Activated CD8-positive, alpha-beta memory T cell treated with anti-CD3 and anti-CD28 coated beads, Interleukin-2, amount 50 U/mL, for 1 hour (primary cell): ENCODE data around the gene IPO13.

ENCODE experiments used
- DNase-seq: peaks from one replicate; pipeline ENCODE4 v3.0.0-alpha.2; 2020; ENCODE audit errors: extremely low read depth

The IPO13 gene, protein sequence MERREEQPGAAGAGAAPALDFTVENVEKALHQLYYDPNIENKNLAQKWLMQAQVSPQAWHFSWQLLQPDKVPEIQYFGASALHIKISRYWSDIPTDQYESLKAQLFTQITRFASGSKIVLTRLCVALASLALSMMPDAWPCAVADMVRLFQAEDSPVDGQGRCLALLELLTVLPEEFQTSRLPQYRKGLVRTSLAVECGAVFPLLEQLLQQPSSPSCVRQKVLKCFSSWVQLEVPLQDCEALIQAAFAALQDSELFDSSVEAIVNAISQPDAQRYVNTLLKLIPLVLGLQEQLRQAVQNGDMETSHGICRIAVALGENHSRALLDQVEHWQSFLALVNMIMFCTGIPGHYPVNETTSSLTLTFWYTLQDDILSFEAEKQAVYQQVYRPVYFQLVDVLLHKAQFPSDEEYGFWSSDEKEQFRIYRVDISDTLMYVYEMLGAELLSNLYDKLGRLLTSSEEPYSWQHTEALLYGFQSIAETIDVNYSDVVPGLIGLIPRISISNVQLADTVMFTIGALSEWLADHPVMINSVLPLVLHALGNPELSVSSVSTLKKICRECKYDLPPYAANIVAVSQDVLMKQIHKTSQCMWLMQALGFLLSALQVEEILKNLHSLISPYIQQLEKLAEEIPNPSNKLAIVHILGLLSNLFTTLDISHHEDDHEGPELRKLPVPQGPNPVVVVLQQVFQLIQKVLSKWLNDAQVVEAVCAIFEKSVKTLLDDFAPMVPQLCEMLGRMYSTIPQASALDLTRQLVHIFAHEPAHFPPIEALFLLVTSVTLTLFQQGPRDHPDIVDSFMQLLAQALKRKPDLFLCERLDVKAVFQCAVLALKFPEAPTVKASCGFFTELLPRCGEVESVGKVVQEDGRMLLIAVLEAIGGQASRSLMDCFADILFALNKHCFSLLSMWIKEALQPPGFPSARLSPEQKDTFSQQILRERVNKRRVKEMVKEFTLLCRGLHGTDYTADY

DNA sequence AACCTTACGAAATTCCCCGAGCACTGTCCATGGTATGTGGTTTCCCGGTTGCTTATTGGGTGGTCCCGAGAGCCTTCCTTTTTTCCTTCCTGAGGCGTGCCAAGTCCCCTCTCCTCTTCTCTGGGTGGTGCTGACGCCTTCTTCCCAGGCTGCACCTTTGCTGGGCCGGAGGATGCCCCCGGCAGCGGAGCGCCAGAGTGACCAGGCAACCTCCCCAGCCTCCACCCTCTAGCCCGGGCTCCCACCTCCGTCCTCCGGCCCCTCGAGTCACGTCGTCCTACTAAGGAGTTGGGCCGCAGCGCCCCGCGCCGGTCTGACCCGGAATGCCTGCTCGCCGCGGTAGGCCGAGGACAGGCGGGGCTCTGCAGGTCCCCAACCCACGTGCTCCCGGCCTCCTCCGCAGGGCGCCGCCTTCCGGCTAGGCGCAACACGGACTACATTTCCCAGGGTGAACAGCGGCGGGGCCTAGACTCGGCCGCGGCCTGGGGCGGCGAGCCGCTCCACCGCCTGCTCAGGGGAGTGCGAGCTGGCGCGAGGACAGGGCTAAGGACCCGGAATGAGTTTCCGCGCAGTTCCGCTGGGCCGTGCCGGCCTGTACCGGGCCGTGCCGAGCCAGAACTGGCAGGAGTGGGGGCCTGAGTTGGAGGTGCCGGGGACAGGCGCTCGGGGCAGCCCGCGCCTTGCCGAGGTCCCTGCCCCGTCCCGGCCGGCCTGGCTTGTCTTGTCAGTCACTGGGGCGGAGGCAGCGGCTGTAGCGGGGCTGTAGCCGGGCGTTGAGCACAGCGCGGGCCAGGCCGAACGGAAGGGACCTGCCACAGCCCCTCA lies at the start of gene IPO13:
TSS of gene IPO13 (plus strand) at position 715 of the 825 bp plus-strand sequence. CDS start 651 bp downstream, outside the sequence.
- peak; percentile 78 for DNase-seq

DNA sequence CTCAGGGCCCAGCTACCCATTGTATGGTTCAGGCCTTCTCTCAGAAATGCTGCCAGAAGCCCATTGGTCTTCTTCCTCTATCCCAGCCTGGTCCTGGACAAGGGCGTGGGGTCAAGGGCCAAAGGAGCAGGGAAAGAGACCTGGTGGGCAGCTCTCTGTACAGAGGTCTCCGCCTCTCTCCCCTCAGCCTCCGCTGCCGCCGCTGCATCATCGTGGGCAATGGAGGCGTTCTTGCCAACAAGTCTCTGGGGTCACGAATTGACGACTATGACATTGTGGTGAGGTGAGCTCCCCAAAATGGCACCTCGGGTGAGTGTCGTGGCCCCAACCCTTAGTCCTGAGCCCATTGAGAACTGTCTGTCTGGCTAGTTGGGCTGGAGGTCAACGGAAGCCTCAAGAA lies 47.8 kb upstream of the IPO13 start:
- DNase-seq: no peak

DNA sequence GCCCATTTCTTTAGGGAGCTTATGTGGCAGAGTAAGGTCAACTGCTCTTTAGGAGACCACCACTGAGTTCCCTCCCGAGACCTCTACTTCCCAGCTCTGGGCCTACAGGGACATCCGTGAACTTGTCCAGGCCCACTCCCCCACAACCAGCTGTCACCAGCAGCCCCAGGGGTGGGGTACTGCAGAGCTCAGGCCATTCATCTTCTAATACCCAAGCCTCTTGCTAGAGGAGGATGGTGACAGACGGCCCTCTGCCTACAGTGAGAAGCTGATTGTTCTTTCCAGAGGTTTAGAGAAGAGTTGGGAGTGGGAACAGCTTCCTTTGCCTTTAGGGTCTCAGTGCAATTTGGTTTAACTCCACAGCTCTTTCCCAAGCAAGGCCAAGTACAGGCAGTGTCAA lies 46.4 kb upstream of the IPO13 start:
- no peak for DNase-seq

DNA sequence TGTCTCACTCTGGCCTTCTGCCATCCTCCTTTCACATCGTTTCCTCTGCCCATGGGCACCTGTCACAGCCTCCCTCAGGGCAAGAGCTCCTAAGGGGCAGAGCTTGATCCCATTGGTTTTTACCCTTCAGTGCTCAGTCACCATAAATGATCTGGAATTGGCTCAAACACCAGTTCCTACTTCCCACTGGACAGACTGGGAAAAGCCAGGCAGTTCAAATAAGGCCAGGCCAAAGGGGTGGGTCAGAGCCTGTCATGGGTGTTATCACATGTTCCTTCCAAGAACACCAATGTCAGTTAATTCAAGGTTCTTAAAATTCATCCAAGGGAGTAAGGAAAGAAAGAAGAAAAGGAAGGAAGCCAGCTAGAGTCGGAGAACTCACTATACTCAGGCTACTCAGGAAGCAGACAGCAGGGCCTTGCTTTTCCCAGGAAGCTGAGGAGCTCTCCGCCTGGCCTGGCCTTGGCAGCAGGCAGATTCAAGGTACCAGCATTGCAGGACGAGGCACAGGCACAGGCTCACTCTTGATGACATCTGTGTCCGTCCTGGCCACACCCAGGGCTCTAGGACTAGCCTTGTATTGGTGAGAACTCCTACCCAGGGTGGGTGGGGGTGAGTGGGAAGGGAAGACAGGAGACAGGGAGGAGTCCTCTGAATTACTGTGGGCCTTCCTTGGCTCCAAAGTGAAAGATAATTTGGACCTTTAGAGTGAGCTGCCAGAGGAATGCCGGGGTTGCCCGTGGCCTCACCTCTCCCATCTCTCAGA lies 45.4 kb upstream of the IPO13 start:
- DNase-seq: no peak

DNA sequence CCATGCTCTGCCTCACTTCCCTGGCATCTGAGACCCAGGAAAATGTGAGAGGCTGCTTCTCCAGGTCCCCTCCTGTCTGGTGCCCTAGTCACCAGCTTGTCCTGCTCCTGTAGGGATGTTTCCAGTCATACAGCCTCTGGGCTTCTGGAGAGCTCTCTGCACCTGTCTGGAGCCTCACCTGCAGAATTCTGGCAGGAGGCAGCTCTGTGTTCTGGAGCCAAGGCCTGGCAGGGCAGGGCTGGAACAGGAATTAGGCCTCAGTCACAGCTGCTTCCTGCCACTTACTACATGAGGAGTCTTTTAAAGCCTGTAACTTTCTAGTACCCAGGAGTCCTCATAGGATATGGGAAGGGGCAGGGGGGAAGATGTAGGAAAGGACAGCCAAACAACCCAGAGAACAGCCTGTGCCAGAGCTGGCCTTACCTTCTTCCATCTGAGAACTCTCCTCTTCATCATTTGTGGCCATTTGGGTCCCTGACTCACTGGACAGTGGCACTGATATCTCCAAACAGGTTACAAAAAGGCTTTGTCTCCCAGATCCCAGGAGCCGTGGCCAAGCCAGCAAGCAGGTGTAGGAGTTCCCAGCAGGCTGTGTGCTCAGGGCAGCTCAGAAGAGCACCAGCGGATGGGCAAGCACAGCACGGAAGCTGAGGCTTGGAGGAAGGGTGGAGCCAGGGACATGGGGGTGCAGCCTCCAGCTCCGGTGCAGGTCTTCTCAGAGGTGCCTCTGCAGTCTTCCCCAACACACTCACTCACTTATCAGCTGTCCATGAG lies 44.5 kb upstream of the IPO13 start:
- no peak for DNase-seq

DNA sequence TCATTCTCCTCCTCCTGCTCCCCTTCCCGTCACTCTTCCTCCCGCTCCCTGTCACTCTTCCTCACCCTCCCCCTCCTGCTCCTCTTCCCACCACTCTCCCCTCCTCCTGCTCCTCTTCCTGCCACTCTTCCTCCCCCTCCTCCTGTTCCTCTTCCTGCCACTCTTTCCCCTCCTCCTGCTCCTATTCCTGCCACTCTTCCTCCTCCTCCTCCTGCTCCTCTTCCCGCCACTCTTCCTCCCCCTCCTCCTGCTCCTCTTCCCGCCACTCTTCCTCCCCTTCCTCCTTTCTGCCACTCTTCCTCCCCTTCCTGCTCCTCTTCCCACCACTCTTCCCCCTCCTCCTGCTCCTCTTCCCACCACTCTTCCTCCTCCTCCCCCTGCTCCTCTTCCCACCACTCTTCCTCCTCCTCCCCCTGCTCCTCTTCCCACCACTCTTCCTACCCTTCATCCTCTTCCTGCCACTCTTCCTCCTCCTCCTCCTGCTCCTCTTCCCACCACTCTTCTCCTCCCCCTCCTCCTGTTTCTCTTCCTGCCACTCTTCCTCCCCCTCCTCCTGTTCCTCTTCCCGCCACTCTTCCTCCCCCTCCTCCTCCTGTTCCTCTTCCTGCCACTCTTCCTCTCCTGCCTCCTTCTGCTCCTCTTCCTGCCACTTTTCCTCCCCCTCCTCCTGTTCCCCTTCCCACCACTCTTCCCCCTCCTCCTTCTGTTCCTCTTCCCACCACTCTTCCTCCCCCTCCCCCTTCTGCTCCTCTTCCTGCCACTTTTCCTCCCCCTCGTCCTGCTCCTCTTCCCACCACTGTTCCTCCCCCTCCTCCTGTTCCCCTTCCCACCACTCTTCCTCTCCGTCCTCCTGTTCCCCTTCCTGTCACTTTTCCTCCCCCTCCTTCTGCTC lies 41.8 kb upstream of the IPO13 start:
- DNase-seq: no peak

DNA sequence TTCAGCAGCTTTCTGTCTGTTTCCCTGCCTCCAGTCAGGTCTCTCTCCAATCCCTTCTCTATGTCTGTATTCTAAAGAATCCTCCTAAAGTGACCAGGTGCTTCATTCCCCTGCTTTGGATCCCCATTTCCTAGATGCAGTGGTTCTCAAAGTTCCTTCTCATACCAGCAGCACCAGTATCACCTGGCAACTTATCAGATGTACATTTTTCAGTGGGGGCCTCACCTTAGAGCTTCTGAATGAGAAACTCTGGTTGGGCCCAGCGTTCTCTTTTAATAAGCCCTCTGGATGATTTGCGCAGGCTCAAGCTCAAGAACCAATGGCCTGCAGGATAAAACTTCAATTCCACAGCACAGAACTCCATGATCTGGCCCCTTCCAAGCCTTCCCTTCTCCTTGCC lies 38.5 kb upstream of the IPO13 start:
- no peak for DNase-seq

DNA sequence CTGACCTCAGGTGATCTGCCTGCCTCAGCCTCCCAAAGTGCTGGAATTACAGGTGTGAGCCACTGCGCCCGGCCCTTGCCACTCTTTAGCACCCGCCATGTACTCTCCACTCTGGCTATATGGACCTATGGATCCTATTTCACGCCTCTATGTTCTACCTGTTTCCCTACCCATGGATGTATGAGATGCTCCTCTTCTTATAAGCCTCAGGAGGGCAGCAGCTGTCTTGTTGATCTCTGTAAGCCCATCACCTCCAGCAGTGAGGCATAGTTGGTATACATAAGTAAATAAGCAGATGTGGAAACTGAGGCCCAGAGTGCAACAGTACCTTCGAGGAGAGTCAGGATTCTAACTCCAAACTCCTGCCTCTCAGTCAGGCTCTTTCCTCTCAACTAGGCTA lies 37.9 kb upstream of the IPO13 start:
- no peak for DNase-seq

DNA sequence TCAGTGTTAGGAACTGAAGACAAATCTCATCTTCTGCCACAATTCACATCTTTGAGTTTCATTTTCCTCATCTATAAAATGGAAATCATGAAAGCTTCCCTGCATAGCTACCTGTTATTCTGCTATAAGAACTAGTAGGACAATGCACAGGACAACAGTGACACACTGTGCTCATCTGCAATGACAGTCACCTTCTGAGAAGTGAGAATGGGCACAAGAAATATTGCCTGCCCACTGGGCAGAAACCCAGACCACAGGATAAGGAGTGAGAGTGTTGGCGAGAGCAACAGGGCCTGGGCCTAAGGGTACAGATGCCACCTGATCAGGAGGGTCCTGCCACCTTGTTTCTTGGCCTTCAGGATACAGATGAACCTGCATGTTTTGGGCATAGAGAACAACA lies 36.4 kb upstream of the IPO13 start:
- DNase-seq: no peak

DNA sequence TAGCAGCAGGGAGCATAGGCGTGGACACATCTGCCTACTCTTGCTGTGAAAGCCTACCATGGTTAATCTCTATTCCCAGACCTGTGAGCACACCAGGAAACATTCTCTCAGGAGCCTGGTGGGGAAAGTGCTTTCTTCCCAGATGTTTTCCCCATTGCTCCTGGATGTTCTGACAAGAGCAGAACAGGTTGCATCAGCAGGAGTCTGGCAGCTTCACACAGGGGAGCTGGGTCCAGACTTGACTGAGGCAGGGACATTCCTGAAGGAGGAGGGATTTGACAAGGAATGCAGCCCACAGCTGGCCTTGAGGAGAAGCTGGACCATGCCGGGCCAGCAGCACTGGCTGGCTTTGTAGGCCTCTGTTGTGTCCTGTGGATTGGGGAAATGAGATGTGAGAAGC lies 34.1 kb upstream of the IPO13 start:
- no peak for DNase-seq

DNA sequence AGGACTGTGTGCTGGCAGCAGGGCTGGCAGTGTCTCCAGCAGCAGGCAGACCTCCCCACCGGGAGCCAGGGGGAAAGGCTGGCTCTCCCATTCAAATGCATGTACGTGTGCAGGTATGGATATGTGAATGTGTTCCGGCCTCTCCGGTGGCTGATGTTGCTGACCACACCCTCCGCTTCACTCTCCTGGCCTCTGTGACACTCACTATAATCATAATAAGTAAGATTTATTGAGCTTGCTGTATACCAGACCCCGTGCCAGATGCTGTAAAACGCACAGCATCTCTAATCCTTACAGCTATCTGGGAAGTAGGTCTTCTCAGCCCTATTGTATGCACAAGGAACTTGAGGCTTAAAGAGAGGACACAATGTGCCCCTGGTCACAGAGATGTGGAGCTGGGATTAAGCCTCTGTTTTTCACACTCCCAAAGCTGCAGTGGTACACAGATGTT lies 33.7 kb upstream of the IPO13 start:
- DNase-seq: no peak

DNA sequence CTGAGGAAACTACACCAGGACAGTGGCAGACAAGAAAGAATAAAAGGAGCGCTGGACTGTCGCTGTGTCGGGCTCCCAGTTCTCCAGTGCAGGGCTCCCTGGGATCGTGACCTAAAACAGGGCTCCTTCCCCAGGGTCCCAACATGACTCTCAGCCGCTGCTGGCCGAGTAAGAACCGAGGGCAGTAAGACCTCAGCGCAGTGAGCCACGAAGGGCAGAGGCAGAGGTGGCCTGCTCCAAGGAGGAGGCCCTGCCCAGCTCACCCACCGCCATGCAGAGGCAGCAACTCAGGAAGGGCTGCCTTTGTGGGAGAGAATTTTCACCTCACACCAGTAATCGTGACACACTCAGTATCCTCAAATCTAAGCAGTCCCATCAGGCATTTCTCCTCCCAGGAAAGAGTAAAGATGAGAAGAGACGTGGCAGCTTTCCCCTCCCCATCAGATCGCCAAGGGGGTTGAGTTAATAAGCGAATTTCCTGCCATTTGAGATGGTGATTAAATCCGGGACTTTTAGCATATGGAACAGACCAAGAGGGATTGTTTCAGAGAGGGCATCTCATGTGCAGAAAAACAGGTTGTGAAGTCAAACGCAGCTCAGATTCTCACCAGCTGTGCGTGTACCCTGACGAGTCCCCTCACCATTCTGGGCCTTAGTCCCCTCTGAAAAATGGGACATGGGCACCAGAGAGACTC lies 32.9 kb upstream of the IPO13 start:
- no peak for DNase-seq

DNA sequence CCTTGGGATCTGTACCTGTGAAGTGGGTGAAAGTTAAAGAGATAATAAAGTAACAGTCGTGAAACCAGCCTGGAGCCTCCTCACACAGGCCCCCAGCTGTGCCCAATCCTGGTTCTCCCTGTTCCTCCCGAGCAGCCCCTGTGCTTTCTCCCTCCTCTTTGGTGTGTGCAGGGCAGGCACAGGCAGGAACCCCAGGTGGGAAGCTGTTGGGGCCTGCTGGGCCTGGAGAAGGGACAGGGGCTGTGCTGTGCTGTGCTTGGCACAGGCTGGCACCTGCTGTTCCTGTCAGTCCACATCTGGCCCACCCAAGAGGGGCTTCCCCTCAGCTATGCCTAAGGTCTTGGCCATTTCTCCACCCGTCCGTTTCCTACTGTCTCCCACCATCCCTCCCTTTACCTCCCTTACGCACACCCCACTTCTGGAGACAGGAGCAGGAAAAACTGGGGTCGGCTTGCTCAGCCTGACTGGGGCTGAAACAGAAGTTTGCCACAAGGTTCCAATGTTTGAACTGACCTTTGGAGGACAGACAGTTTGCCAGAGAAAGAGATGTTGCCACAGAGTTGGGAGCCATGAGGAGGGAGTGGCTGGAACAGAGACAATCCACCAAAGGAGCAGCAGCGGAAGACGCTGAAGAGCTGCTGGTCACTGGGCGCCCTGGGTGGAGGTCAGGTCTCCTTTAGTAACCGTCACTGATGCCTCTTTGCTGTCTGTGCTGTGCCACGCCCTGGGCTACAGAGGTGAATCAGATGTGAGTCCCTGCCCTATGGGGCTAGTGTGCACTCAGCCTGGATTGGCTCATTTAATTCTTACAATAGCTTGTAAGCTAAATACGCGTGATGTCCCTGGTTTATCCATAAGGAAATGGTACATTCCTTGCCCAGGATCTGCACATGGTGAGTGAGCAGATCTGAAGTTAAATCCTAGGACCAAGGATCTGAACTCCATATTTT lies 31.9 kb upstream of the IPO13 start:
- DNase-seq: no peak

DNA sequence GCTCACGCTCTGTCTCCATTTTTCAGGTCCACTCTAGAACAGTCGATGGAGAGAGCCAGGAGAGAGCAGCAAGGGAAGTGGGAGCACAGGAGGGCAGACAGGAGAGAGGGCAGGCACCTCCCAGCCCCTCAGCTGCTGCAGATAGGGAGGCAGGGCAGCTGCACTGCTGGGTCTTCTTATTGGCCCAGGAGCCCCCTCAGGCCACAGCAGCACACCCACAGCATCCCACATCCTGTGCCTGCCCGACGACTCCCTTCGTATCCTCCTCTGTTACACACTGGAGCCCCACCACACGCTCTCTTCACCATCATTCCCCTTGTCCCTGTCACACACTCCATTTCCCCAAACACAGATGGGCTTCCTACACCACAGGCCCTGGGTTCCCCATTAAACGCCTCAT lies 26.8 kb upstream of the IPO13 start:
- no peak for DNase-seq

DNA sequence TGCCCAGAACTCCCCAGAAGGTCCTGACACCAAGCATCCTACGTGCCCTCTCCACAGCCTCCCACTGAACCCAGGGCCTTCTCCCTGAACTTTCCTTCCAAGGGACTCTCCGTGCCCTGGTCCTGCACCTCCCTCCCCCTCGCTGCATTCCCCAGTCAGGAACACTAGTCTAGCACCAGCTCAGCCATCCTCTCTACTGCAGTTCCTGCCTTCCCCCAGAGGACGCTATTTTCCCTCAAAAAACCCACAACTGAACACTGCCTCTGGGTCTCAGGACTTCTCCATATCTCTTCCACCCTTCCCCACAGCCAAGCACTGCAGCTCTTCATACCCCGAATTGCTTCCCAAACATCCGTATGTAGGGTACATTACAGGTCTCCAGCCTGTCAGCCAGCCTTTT lies 25.7 kb upstream of the IPO13 start:
- DNase-seq: no peak

DNA sequence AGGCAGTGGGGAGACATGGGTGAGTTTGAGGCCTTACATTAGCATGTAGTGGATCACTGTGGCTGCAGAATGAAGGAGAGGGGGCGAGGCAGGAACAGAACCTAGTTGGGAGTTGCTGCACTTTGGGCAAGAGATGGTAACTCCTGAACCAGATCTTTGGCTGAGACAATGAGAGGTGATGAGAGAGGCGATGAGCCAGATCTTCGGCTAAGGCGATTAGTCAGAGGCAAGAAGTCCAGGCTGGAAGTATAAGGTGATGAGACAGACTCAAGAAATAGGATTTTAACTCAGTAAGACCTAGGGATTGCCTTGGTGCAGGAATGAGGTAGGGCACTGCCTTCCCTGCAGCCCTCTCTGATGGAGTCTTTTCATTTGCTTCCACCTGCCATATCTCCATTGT lies 22.2 kb upstream of the IPO13 start:
- no peak for DNase-seq

DNA sequence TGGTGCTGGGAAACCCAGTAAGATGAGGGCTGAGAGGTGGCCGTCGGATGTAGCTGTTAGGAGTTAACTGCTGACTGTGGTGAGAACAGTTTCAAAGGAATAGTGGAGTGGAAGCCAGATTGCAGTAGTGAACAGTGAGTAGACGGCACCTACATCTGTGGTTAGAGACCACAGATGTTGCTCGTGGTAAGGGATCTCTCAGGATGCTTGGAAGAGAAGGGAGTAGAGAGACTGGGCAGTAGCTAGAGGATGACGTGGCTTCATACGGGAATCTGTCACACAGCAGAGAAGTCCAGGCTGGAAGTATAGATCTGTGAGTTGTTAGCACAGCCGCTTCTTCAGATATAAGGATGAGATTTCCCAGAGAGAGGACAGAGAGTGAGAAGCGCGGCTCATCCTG lies 20.9 kb upstream of the IPO13 start:
- no peak for DNase-seq
